K562 (cell line): ENCODE data around the gene GRK4. TPM values are rescaled to one million over a fixed set of nuclear protein-coding genes. Genes with fewer than 3 reads are reported as not detected.

ENCODE experiments used
- C11orf30 ChIP-seq: fragments of 450-650 bp; IDR thresholded peaks from 2 replicates; pipeline ENCODE4 v1.6.1; 2016; ENCODE audit warnings: low read depth, mild to moderate bottlenecking
- CBX8 ChIP-seq: fragments of 200-600 bp; sonication (generic); IDR thresholded peaks from 2 replicates; pipeline ENCODE4 v1.6.1; 2012; ENCODE audit warnings: borderline replicate concordance, mixed run types, low read depth, mild to moderate bottlenecking, moderate library complexity, mixed read lengths, low read length, control low read depth, inconsistent platforms; ENCODE audit not compliant: poor library complexity, severe bottlenecking; ENCODE audit errors: extremely low read depth
- CHD4 ChIP-seq: fragments of 200-600 bp; sonication (generic); IDR thresholded peaks from 3 replicates; pipeline ENCODE4 v1.6.1; 2012; ENCODE audit warnings: low read depth, mild to moderate bottlenecking, mixed read lengths, low read length, inconsistent platforms; ENCODE audit not compliant: insufficient read depth, insufficient replicate concordance, poor library complexity, severe bottlenecking
- CREB5 ChIP-seq: fragments of 250-450 bp; sonication (Bioruptor Pico); IDR thresholded peaks from 2 replicates; pipeline ENCODE4 v1.5.0; 2020; ENCODE audit warnings: mild to moderate bottlenecking
- GABPB1 ChIP-seq: sonication (generic); formaldehyde crosslinking; IDR thresholded peaks from 2 replicates; pipeline ENCODE4 v1.8.0; 2022; ENCODE audit warnings: mild to moderate bottlenecking, missing genetic modification reagents
- GMEB1 ChIP-seq: fragments of 250-450 bp; sonication (Bioruptor Pico); IDR thresholded peaks from 2 replicates; pipeline ENCODE4 v1.4.0; 2020; ENCODE audit warnings: mild to moderate bottlenecking
- SREBF1 ChIP-seq: fragments of 150-350 bp; IDR thresholded peaks from 2 replicates; pipeline ENCODE4 v1.6.1; 2014; ENCODE audit warnings: antibody characterized with exemption, low read depth, low read length, borderline replicate concordance
- TCF3 ChIP-seq: sonication (generic); formaldehyde crosslinking; IDR thresholded peaks from 2 replicates; pipeline ENCODE4 v1.4.0; 2020; ENCODE audit warnings: mild to moderate bottlenecking, missing genetic modification reagents
- THRB ChIP-seq: fragments of 450-650 bp; formaldehyde crosslinking; conservative IDR thresholded peaks from 2 replicates; pipeline ENCODE4 v1.4.0; 2022; ENCODE audit warnings: mild to moderate bottlenecking, missing genetic modification characterization
- WHSC1 ChIP-seq: IDR thresholded peaks from one replicate; pipeline ENCODE4 v1.6.1; 2012; ENCODE audit warnings: low read length, control low read depth, inconsistent platforms
- ZBTB5 ChIP-seq: fragments of 450-650 bp; IDR thresholded peaks from 2 replicates; pipeline ENCODE4 v1.6.1; 2017; ENCODE audit warnings: antibody characterized with exemption
- ZFX ChIP-seq: sonication (generic); formaldehyde crosslinking; IDR thresholded peaks from 2 replicates; pipeline ENCODE4 v1.8.0; 2022; ENCODE audit warnings: mild to moderate bottlenecking, missing genetic modification reagents, moderate library complexity
- ZMIZ1 ChIP-seq, 2 experiments: fragments of 150-350 bp in 1 of 2; IDR thresholded peaks; 2 replicates each; pipeline ENCODE4 v1.6.1; 2012 to 2016; ENCODE audit warnings: low read depth in 2 of 2, low read length in 2 of 2, mild to moderate bottlenecking in 1 of 2, moderate library complexity in 1 of 2
- ZNF121 ChIP-seq: sonication (generic); formaldehyde crosslinking; conservative IDR thresholded peaks from 2 replicates; pipeline ENCODE4 v1.8.0; 2022; ENCODE audit warnings: missing genetic modification reagents
- polyA plus RNA-seq, 8 experiments: library from polyadenylated mRNA; depleted of rRNA in 4 of 8; stranded (reverse) in 5 of 8; unstranded in 3 of 8; fragments of >200 nt; fragmentation: Nextera tagmentation in 2 of 8; fragmentation: Illumina TruSeq in 1 of 8; extraction: Ambion mirVana in 2 of 8; extraction: Trizol in 1 of 8; gene quantifications; 2 replicates each; pipeline versions ENCODE4 v1.2.1 to v1.2.3, GENCODE V29; 2011 to 2014; ENCODE audit warnings: inconsistent platforms in 1 of 8, missing spikeins in 1 of 8
- total RNA-seq, 7 experiments: library from RNA; depleted of rRNA in 6 of 7; stranded (reverse); fragments of >200 nt in 6 of 7; fragmentation: Illumina TruSeq in 2 of 7; extraction: Trizol in 2 of 7; gene quantifications; 2 replicates each; pipeline versions ENCODE4 v1.2.1 to v1.2.3, GENCODE V29; 2011 to 2021; ENCODE audit warnings: low replicate concordance in 1 of 7

The GRK4 gene
- total and polyA plus RNA-seq, 9 of the 15 experiments (the other 6 are each of a cell fraction or from before 2014, with no cell fraction given), result 1.1 to 4.8 (median 2.6) TPM

- TF ChIP-seq CHD4 (no peak), ZBTB5 (no peak), ZNF121 (CRISPR knock-in tag) (no peak), THRB (CRISPR knock-in tag) (no peak), SREBF1 (no peak), TCF3 (CRISPR knock-in tag) (0 out of 2 replicates have a peak, but pooled peaks have one; percentile 5), GABPB1 (CRISPR knock-in tag) (peak; percentile 96), ZFX (CRISPR knock-in tag) (peak; percentile 81), CREB5 (CRISPR knock-in tag) (no peak), ZMIZ1 (IDR thresholded peaks at IDR 0.05; ENCODE audit: low read depth in 2 of 2, low read length in 2 of 2) (no peak), CBX8 (no peak), WHSC1 (no peak), GMEB1 (CRISPR knock-in tag) (peak; percentile 53; the same call in 1 of the 2 replicates), C11orf30 (peak; percentile 47)
Observed at GRCh38 chr4:2934813-2935761, 28.3 kb upstream of the GRK4 start (continued).
